B cell (primary cell): ENCODE data around the gene ONECUT3. TPM values are rescaled to one million over a fixed set of nuclear protein-coding genes. Genes with fewer than 3 reads are reported as not detected.

Source experiments
- ATAC-seq: fragments of 200-7000 bp; cut with Tn5 transposase; one replicate; pipeline ENCODE4 v1.10.0; 2021; ENCODE audit warnings: low read depth, mild to moderate bottlenecking, moderate number of reproducible peaks, moderate library complexity
- CTCF ChIA-PET: fragments of 350-600 bp; sonication (Branson Sonifier 250); formaldehyde crosslinking; loops from one replicate; lab custom pipeline; 2021; ENCODE audit warnings: antibody characterized with exemption, inconsistent platforms; lab: Charles Lee
- POLR2A ChIA-PET: fragments of 350-600 bp; sonication (Branson Sonifier 250); formaldehyde crosslinking; loops from one replicate; lab custom pipeline; 2021; ENCODE audit warnings: antibody characterized with exemption; lab: Charles Lee
- DNase-seq: peaks from one replicate; pipeline ENCODE4 v3.0.0; 2013
- H2AFZ ChIP-seq: 2 replicates; pipeline ENCODE4 v1.6.1; 2012; ENCODE audit warnings: mild to moderate bottlenecking, low read depth, low read length; ENCODE audit not compliant: insufficient read depth, poor library complexity, severe bottlenecking
- H3K27ac ChIP-seq, 2 donors: 1 replicate in 1 of 2; 2 replicates in 1 of 2; pipeline ENCODE4 v1.5.1; 2012 to 2013; ENCODE audit warnings: low read length in 2 of 2, mild to moderate bottlenecking in 2 of 2, moderate library complexity in 1 of 2
- H3K27me3 ChIP-seq, 4 experiments: fragments of 200-600 bp in 1 of 4; sonication (generic) in 1 of 4; replicated peaks in 1 of 4; 1 replicate in 2 of 4; 2 replicates in 2 of 4; pipeline versions ENCODE4 v1.6.1 to v1.7.0; 2013 to 2016; ENCODE audit warnings: low read length in 3 of 4, mild to moderate bottlenecking in 2 of 4, mixed read lengths in 1 of 4, moderate library complexity in 1 of 4; ENCODE audit not compliant: insufficient read depth in 4 of 4, control insufficient read depth in 3 of 4; ENCODE audit errors: control extremely low read depth in 1 of 4
- H3K36me3 ChIP-seq, 2 experiments: replicated peaks in 1 of 2; 1 replicate in 1 of 2; 2 replicates in 1 of 2; pipeline versions ENCODE4 v1.6.1 to v1.7.1; 2013; ENCODE audit warnings: low read length in 1 of 2; ENCODE audit not compliant: insufficient read depth in 2 of 2, control insufficient read depth in 1 of 2; ENCODE audit errors: control extremely low read depth in 1 of 2, extremely low read depth in 1 of 2
- H3K4me1 ChIP-seq, 2 donors: fragments of 200-600 bp in 1 of 2; sonication (generic) in 1 of 2; 1 replicate in 1 of 2; 2 replicates in 1 of 2; pipeline versions ENCODE4 v1.5.1 to v1.6.1; 2013 to 2017; ENCODE audit warnings: low read length in 2 of 2; ENCODE audit not compliant: control insufficient read depth in 2 of 2, insufficient read depth in 2 of 2
- H3K4me2 ChIP-seq: replicated peaks from 2 replicates; pipeline ENCODE3; 2012; ENCODE audit warnings: mild to moderate bottlenecking, low read depth, low read length; ENCODE audit not compliant: poor library complexity, severe bottlenecking
- H3K4me3 ChIP-seq, 5 experiments: fragments of 200-600 bp in 1 of 5; sonication (generic) in 1 of 5; 1 replicate in 3 of 5; 2 replicates in 2 of 5; pipeline versions ENCODE4 v1.5.1 to v1.7.0; 2011 to 2016; ENCODE audit warnings: low read length in 4 of 5, mild to moderate bottlenecking in 4 of 5, low read depth in 2 of 5, control low read depth in 1 of 5, moderate library complexity in 1 of 5; ENCODE audit not compliant: insufficient read depth in 1 of 5; ENCODE audit errors: control extremely low read depth in 1 of 5, extremely low read depth in 1 of 5
- H3K79me2 ChIP-seq: fragments of 200-600 bp; sonication (generic); one replicate; pipeline ENCODE4 v1.6.0; 2016; ENCODE audit warnings: low read length; ENCODE audit not compliant: control insufficient read depth, insufficient read depth
- H3K9ac ChIP-seq: fragments of 200-600 bp; sonication (generic); 2 replicates; pipeline ENCODE4 v1.6.1; 2017; ENCODE audit warnings: mild to moderate bottlenecking, low read length, moderate library complexity
- H3K9me3 ChIP-seq, 3 donors: one replicate each; pipeline versions ENCODE4 v1.6.1 to v1.7.1; 2013; ENCODE audit warnings: low read length in 2 of 3; ENCODE audit not compliant: control insufficient read depth in 2 of 3, insufficient read depth in 1 of 3; ENCODE audit errors: control extremely low read depth in 1 of 3
- H4K20me1 ChIP-seq: 2 replicates; pipeline ENCODE4 v1.6.0; 2012; ENCODE audit warnings: mild to moderate bottlenecking, low read length; ENCODE audit not compliant: insufficient read depth, control insufficient read depth, poor library complexity, severe bottlenecking
- H3K27ac Mint-ChIP-seq: one replicate; pipeline ENCODE4 v1.8.0; 2021; ENCODE audit warnings: mixed read lengths
- H3K27me3 Mint-ChIP-seq: one replicate; pipeline ENCODE4 v1.8.0; 2021; ENCODE audit warnings: mixed read lengths
- H3K4me1 Mint-ChIP-seq: one replicate; pipeline ENCODE4 v1.8.0; 2021; ENCODE audit warnings: mixed read lengths
- H3K4me3 Mint-ChIP-seq: one replicate; pipeline ENCODE4 v1.8.0; 2021; ENCODE audit warnings: mixed read lengths
- H3K9me3 Mint-ChIP-seq: one replicate; pipeline ENCODE4 v1.8.0; 2022; ENCODE audit warnings: mixed read lengths; ENCODE audit not compliant: insufficient read depth
- CTCF ChIP-seq: fragments of 200-600 bp; IDR thresholded peaks from one replicate; pipeline ENCODE4 v1.8.0; 2022; ENCODE audit warnings: antibody characterized with exemption, mild to moderate bottlenecking
- EZH2 ChIP-seq: IDR thresholded peaks from 2 replicates; pipeline ENCODE4 v1.6.1; 2012; ENCODE audit warnings: borderline replicate concordance, low read depth, mild to moderate bottlenecking, moderate library complexity, low read length; ENCODE audit not compliant: insufficient read depth, poor library complexity, severe bottlenecking
- WGBS: methylation state at CpG from one replicate; pipeline ENCODE4 v1.1.5; 2013; ENCODE audit warnings: missing lambda C conversion rate; ENCODE audit not compliant: insufficient coverage; 5-methylcytosine and 5-hydroxymethylcytosine counted together
- intact Hi-C: fragments of 100-400 bp; cut with micrococcal nuclease; formaldehyde crosslinking; loops from one replicate; pipeline ENCODE4 v1.10.0; 2022
- polyA plus RNA-seq: library from polyadenylated mRNA; depleted of rRNA; stranded (reverse); fragments of >200 nt; gene quantifications from 2 replicates; pipeline ENCODE4 v1.2.3, GENCODE V29; 2012
- total RNA-seq, 2 donors: library from RNA; stranded (reverse); fragments of 120-200 nt in 1 of 2; gene quantifications; 1 replicate in 1 of 2; 2 replicates in 1 of 2; pipeline versions ENCODE4 v1.2.3 to v1.2.4, GENCODE V29; 2013 to 2022

The ONECUT3 gene
- total and polyA plus RNA-seq, 2 donors (not counting 1 experiment from before 2014, with no cell fraction given) = not detected

DNA sequence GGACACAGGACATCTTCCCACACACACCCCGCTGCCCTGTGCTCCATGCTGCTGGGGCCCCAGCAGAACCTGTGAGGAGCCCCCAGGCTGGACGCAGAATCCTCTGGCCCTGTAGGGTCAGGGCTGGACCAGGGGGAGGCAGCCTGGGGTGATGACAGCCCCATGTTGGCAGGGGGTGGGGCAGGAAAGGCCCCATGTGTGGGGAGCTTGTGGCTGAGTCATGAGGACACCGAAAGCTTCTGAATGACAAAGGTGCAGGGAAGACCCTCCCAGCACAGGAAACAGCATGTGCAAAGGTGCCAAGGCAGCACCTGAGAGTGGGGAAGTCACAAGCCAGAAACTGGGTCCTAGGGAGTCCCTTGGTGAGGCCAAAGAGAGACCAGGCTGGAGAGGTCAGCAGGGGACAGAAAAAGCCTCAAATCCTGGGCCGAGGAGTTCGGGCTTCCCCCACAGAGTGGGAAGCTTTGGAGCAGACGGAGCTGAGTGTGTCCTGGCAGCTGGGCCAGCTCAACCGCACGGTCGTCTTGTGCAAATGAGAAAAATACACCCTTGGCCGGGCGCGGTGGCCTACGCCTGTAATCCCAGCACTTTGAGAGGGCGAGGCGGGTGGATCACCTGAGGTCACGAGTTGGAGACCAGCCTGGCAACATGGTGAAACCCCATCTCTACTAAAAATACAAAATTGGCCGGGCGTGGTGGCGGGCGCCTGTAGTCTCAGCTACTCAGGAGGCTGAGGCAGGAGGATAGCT is 41.3 kb downstream of the ONECUT3 start:
- ATAC-seq (no peak), DNase-seq (no peak)
- POLR2A ChIA-PET = no interaction called here
- Histone ChIP-seq H4K20me1 (no peaks in the 10 kb centered on the region), H3K36me3 (no peaks in the 10 kb centered on the region), H3K4me1 (peaks cover 8% of the 10 kb centered on the region in 2 donors), H3K4me2 (no peak overlapping the region), H3K27ac (no peak overlapping the region), H3K4me3 (no peak overlapping the region), H3K79me2 (no peaks in the 10 kb centered on the region), H3K9ac (no peak overlapping the region), H2AFZ (no peak overlapping the region), H3K27me3 (peaks cover 0 to 37% (median 3%) of the 10 kb centered on the region in 4 experiments), H3K9me3 (peaks cover 0 to 8% (median 0%) of the 10 kb centered on the region in 3 donors)
- no peak for TF ChIP-seq EZH2
- no peak for TF ChIP-seq CTCF
- 84% methylated on average over 17 of the region's 20 CpGs for WGBS
- H3K9me3 Mint-ChIP-seq = no peaks in the 10 kb centered on the region
- H3K27me3 Mint-ChIP-seq = peaks cover 4% of the 10 kb centered on the region
- intact Hi-C loops = loop anchor here (1.0 kb wide), 1 partner anchor 248 kb away; no protein-coding TSS in a partner anchor
- CTCF ChIA-PET = interaction anchor here (0.6 to 6.6 kb wide), 6 partner anchors 32 to 249 kb away, joined by 3 to 48 read pairs (median 4); no protein-coding TSS in a partner anchor
- no peak overlapping the region for H3K4me3 Mint-ChIP-seq
- no peaks in the 10 kb centered on the region for H3K4me1 Mint-ChIP-seq
- no peak overlapping the region for H3K27ac Mint-ChIP-seq
